ENCODE measurements around the gene CYP1B1.

Gene CYP1B1

GRCh38 chr2:38074764-38075506 lies 1.0 kb downstream of the CYP1B1 start:
- DNase-seq: no peak

GRCh38 chr2:38074058-38074763 lies 1.7 kb downstream of the CYP1B1 start:
- DNase-seq: no peak

- DNase-seq: no peak
Observed at GRCh38 chr2:38073211-38074057, 2.5 kb downstream of the CYP1B1 start.

GRCh38 chr2:38070438-38070837 lies 5.5 kb downstream of the CYP1B1 start:
- no peak for DNase-seq

GRCh38 chr2:38068234-38068633 lies 7.7 kb downstream of the CYP1B1 start:
- no peak for DNase-seq

- DNase-seq: no peak
Observed at GRCh38 chr2:38066421-38067115, 9.4 kb downstream of the CYP1B1 start.

GRCh38 chr2:38065502-38066135 lies 10.3 kb downstream of the CYP1B1 start:
- DNase-seq: no peak

GRCh38 chr2:38064801-38065501 lies 11.0 kb downstream of the CYP1B1 start:
- DNase-seq: no peak

GRCh38 chr2:38060236-38061018 lies 15.5 kb downstream of the CYP1B1 start:
- DNase-seq: no peak

- no peak for DNase-seq
Observed at GRCh38 chr2:38057651-38058410, 18.1 kb downstream of the CYP1B1 start.

- no peak for DNase-seq
Observed at GRCh38 chr2:38056216-38056615, 19.7 kb downstream of the CYP1B1 start.

GRCh38 chr2:38045811-38046210 lies 30.1 kb downstream of the CYP1B1 start:
- DNase-seq: no peak

- no peak for DNase-seq
Observed at GRCh38 chr2:38039121-38039910, 36.6 kb downstream of the CYP1B1 start.

GRCh38 chr2:38038682-38039081 lies 37.3 kb downstream of the CYP1B1 start:
- DNase-seq: no peak

- no peak for DNase-seq
Observed at GRCh38 chr2:38037757-38038621, 38.0 kb downstream of the CYP1B1 start.

GRCh38 chr2:38037325-38037724 lies 38.6 kb downstream of the CYP1B1 start:
- DNase-seq: no peak

GRCh38 chr2:38035968-38036367 lies 40.0 kb downstream of the CYP1B1 start:
- DNase-seq: no peak

GRCh38 chr2:38033646-38034045 lies 42.3 kb downstream of the CYP1B1 start:
- DNase-seq: no peak

Data from SIG-M5 (cell line).